Left forelimb (tissue), 1 donor: ENCODE measurements around the gene CYP4F11.
"Not testable (repeated sequence)": the region's sequence is repeated elsewhere in the genome, so short reads cannot be mapped to it uniquely, and the experiment has no call there.

Experiments
- DNase-seq: peaks from one replicate; pipeline ENCODE4 v3.0.0-alpha.2; 2018; ENCODE audit warnings: low spot score

CYP4F11 gene, protein sequence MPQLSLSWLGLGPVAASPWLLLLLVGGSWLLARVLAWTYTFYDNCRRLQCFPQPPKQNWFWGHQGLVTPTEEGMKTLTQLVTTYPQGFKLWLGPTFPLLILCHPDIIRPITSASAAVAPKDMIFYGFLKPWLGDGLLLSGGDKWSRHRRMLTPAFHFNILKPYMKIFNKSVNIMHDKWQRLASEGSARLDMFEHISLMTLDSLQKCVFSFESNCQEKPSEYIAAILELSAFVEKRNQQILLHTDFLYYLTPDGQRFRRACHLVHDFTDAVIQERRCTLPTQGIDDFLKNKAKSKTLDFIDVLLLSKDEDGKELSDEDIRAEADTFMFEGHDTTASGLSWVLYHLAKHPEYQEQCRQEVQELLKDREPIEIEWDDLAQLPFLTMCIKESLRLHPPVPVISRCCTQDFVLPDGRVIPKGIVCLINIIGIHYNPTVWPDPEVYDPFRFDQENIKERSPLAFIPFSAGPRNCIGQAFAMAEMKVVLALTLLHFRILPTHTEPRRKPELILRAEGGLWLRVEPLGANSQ

DNA sequence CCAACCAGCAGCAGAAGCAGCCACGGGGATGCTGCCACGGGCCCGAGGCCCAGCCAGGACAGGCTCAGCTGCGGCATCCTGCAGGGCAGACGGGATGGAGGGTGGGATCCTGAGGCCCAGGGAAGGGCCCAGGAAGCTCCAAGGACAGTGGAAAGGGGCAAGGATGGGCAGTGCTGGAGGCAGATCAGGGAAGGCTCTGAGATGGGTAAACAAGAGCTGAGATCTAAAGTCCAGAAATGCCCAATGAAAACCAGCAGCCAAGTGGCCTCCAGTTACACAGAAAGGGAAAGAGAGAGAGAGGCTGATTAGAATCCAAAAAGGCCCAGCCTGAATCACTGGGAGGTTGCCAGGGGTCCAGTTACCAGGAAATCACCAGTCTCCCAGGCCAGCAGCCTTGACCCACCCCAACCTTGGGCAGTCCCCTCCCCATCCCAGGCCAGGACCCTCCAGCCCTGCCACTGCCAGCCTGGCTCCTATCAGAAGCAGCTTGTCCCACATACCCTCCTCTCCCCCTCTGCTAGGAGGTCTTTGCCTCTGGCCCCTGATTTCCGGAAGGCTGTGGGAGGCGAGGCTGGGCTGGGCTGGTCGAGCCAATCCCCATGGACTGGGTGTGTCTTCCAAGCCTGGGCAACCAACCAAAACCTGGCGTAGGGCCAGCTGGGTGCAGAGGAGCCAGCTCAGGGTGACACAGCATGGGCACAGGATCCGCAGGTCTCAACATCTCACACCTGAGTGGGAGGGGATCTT lies at the start of gene CYP4F11:
Gene CYP4F11, minus strand, starts transcription at position 198 of the 747 bp plus-strand sequence. Its CDS starts 121 bp downstream, at position 77.
- DNase-seq = no peak

DNA sequence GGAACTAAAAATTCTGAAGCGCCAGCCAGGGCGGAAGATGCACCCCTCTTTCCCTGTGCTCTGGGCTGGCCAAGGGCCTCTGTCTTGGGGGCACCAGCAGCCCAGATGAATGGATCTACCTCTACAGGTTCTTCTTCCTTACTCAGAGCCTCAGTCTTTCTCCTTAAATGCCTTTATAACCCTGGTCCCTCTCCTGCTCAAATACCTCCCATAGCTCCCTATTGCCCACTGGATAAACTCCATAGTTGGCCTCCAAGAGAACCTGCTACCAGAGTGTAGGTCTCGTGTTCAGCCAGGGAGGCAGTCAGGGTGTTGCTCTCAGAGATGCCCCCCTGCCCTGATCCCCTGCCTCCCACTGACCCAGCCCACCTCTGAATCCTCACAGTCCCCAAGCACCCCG lies 45.0 kb upstream of the CYP4F11 start:
- no peak for DNase-seq

DNA sequence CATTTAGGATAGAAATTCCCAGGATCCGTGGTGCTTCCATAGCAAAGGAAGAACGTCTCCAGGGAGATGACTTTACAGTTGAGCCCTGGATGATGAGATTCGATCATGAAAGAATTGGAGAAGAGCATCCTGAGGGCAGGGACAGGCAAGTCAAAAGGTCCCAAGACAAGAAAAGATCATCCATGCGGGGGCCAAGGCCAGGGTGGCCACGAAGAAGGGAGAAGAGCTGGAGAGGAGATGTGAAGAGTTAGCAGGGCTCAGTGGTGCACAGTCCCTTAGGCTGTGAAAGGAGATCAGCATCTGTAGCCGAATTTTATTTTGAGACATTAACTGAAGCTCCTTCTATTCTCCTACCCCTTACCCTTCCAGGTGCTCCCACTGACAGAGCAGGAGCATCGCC lies 43.4 kb upstream of the CYP4F11 start:
- DNase-seq = no peak

DNA sequence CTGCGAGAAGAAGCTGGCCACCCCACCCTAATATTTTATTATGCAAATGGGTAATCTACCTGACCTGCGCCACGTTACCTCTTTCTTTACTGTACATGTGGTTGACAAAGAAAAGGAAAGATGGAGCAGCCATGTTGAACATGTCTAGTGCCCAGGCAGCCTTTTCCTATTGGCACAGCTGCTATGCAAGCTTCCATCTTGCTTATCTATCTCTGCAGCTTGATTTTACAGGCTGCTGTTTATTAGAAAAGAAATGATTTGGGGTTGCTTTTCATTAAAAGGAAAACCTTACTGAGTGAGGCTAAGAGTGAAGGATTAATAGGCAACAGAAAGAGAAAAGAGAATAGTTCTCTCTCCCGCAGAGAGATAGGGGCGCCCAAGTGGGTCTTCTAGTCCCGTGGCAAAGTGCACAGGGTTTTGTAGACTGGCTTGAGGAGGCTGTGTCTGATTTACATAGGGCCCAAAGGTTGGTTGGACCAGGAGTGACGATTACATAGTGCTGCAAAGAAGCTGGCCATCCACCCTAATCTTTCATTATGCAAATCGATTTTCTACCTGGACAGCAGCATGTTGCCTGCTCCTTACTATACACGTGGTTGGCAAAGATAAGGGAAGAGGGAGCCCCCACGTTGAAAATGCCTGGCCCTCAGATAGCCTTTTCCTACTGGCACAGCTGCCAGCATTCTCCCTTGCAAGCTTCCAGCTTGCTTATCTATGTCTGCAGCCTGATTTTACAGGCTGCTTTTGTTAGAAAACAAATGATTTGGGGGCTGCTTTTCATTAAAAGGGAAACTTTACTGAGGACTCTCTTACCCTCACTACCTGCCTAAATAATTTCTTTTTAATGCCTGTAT lies 42.7 kb upstream of the CYP4F11 start:
- DNase-seq = no peak

DNA sequence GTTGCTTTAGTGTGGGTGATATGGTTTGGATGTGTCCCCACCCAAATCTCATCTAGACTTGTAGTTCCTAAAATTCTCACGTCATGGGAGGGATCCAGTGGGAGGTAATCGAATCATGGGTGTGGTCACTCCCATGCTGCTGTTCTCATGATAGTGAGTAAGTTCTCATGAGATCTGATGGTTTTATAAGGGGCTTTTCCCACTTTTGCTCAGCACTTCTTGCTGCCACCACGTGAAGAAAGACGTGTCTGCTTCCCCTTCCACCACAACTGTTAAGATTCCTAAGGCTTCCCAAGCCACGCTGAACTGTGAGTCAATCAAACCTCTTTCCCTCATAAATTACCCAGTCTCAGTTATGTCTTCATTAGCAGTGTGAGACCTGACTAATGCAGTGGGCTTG lies 40.5 kb upstream of the CYP4F11 start:
- DNase-seq = no peak

DNA sequence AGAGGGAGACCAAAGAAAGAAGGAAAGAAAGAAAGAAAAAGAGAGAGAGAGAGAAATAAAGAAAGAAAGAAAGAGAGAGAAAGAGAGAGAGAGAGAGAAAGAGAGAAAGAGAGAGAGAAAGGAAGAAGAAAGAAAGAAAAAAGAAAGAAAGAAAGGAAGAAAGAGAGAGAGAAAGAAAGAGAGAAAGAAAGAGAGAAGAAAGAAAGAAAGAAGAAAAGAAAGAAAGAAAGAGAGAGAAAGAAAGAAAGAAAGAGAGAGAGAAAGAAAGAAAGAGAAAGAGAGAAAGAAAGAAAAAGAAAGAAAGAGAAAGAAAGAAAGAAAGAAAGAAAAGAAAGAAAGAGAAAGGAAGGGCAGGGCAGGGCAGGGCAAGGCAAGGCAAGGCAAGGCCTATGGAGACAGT lies 37.7 kb upstream of the CYP4F11 start:
- not testable (repeated sequence) for DNase-seq

DNA sequence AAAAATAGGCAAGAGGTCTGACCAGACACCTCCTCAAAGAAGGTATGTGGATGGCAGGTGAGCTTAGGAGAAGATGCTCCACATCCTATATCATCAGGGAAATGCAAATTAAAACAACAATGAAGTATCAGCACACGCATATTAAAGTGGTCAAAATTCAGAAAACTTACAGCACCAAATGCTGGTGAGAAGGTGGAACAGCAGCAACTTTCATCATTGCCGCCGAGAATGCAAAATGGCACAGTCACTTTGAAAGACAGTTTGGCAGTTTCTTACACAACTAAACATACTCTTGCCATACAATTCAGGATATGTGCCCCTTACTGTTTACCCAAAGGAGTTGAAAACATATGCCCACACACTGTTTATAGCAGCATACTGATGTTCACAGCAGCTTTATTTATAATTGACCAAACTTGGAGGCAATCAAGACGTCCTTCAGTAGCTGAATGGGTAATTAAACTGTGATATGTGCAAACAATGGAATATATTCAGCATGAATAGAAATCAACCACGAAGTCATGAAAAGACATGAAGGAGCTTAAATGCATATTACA lies 37.0 kb upstream of the CYP4F11 start:
- no peak for DNase-seq

DNA sequence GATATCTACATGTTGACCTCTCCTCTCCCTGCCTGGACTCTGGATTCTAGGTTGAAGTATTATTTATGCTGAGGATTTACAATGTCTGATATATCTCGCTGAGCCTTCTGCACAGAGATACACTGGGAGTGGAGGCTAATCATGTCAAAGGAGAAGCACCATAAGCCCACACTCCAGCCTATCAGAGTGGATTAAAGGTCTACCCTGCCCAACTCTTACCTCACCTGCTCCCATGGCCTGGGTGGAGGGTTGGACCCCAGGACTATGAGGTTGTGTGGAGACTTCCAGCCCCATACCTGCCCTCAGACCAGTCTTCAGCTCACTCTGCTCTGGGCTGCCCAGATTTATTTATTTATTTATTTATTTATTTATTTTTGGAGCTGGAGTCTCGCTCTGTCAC lies 29.9 kb upstream of the CYP4F11 start:
- DNase-seq = no peak

DNA sequence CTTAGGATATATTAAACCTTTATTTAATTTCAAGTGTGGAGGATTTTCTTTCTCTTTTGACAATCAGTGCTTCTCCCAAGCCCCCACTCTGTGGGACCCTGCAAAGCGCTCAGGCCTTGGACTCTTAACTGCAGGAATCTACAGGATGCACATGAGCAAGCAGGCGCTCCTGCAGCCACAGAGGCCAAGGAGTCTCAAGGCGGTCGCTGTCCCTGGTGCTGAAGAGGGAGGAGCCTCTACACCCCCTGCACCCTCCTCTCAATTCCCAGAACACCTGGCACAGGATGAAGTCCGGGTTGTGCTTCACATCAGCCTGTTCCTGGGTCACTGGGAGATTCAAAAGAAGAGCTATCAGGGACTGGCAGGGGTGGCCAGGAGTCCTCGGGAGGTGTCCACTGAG lies 28.0 kb upstream of the CYP4F11 start:
- DNase-seq = no peak

DNA sequence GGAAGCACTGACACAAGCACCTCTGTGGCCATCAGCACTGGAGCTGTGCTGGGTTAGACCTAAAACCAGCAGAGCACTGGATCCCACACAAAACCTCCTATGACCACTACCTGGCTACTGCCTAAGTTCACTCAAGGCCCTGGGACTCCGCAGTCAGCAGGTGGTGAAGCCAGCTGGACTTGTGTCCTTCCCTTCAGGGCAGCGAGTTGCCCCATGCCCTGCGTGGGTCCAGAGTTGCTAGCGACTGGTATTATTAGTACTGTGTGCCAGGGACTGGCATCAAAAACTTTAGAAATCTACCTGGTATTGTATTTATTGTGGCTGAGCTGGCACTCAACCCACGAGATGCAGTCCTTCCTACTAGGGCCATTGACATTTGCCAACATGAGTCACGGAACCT lies 20.5 kb upstream of the CYP4F11 start:
- DNase-seq = no peak

DNA sequence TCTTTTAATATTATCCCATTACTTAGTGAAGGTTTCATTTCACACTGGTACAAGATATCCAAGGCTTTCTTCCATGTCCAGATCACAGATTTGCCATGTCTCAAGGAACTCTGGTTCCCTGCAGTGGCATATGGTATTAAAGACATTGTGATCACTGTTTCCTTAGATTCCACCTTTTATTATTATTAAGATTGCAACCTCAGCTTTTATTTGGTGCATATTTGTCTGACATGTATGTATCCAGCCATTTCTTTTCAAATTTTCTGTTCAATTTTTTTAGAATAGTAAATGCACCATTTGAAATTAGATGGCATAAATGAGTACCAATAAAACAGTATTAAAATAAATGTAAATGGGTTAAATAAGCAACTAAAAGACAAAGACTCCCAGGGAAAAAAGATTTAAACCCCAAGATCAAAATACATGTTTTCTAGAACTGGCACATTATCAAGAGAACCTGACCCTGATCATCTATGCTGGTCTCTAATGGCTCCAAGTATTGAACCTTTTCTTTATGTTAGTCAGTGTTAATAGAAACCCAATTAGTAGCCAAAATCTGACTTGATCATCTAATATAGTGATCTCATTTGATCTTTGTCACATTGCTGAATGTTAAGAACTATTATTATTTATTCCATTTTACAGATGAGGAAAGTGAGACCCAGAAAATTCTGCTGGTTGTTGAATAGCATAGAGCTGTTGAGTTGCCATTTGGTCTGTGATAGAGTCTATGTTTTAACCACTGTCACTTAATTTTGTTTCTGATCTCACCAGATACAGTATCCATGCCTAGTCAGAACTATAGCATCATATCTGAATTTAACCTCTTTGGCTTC lies 14.1 kb upstream of the CYP4F11 start, which contains the start of gene OR10H4:
Gene OR10H4, plus strand, starts transcription at position 786 of the 836 bp plus-strand sequence. Its CDS starts 0 bp downstream, at position 786.
- no peak for DNase-seq

DNA sequence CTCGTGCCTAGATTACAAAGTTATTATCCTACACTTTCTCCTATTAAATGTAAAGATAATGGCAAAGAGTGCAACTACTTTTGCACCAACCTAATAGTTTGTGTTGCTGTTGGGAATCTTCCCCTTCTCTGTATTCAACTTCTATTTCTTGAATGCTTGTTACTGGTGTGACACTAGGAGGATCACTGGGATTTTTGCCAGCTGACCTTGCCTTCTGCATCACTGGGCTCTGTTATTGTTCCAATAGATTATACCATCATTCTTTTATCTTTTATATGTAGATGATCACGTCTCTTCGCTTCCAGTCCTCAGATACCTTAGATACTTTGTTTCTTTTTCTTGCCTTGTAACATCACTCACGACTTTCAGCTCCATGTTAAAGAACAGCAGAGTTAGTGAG lies 11.0 kb upstream of the CYP4F11 start:
- DNase-seq = no peak

DNA sequence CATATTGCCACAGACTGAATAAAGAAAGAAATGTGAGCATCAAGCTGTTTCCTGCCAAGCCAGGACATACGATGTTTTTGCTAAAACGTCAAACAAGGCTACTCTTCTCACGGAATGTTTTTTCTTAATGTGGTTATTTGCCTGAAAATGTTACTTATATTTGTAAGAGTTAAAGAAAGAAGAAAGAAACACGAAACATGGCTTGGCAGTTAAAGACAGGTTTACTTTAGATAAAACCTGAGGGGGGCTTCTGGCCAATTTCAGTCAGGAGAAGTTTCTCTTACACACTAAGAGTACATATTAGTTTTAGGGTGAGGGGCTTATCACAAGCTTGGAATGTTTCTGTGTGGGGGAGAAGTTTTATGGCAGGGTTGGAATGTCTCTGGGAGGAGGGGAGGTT lies 10.1 kb upstream of the CYP4F11 start:
- DNase-seq = no peak

DNA sequence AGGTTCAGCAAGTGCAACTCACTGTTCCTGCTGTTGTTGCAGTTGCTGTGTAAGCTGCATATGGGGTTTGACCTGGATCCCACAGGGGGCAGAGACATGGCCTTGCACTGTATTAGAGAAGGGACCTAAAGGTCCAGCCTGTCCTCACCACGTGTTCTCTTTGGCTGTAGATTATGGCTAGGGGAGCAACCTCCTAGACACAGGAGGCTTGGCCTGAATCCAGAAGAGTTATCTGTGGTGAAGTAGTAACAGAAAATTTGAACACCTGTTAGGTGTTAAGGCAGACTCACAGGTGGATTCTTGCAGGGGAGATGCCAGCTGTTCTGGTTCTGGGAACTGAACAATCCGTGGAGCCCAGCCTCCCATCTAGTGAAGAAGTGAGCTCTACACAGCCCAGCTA lies 3.4 kb upstream of the CYP4F11 start:
- no peak for DNase-seq

DNA sequence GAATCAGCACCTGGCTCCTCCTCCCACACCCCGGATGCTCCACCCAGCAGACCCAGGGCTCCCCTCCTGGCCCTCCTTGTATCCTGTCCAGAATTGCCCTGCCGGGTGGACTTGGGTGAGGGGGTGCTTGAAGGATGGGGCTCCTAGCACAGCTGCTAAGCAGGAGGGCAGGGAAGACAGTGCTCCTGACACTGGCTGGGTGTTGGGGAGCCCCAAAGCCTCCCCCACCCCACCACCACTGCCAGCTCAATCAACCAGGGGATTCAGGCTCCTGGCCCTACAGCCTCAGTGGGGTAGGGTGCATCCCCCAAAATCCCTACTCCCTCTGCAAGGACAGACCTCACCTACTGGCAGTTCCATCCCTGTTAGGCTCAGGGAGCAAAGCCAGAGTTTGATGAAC lies 2.6 kb upstream of the CYP4F11 start:
- DNase-seq = no peak

DNA sequence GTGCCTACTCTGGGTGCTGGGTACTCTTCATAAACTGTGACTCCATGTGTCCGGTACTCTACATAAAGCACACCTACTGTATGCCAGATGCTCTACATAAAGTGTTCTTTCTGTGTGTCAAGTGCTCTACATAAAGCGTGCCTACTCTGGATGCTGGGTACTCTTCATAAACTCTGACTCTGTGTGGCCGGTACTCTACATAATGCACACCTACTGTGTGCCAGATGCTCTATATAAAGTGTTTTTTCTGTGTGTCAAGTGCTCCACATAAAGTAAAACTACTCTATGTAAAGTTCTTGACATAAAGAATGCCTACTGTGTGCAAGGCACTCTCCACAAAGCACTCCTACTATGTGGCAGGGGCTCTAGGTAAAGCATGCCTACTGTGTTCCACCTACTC lies 1.8 kb upstream of the CYP4F11 start:
- DNase-seq = no peak

DNA sequence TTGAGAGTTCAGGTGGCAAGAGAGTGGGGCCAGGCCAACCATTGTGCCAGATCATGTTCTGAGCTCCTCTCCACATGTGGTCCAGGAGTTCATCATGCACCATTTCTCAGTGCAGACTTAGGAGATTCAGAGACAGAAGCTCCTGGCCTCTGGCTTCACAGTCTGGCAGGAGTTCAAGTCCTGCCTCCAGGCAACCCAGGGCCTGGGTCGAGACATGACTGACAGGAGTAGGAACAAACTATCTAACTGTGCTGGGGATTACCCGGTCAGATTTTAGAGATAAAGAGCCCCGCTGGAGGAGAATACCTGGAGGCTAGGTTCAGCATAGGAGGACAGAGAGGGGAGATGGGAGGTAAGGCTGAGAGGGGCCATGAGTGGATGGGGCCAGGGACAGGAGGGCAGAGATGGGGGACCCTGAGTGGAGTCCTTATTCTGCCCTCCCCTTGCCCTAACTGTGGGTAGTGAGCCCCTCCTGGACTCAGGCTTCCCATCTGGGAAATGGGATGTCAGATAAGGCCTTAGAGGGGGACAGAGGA lies 906 bp upstream of the CYP4F11 start:
- DNase-seq = no peak

DNA sequence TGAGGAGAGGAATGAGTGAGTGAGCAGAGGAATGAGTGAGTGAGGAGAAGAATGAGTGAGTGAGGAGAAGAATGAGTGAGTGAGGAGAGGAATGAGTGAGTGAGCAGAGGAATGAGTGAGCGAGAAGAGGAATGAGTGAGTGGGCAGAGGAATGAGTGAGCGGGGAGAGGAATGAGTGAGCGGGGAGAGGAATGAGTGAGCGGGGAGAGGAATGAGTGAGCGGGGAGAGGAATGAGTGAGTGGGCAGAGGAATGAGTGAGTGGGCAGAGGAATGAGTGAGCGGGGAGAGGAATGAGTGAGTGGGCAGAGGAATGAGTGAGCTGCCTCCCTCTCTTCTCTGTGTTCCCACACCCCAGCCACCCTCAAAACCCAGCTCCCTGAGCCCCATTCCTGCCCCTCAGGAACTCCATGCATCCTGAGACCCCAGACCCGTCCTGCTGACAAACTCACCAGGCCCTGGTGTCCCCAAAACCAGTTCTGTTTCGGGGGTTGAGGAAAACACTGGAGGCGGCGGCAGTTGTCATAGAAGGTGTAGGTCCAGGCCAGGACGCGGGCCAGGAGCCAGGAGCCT lies 483 bp downstream of the CYP4F11 start:
- DNase-seq = not testable (repeated sequence)

DNA sequence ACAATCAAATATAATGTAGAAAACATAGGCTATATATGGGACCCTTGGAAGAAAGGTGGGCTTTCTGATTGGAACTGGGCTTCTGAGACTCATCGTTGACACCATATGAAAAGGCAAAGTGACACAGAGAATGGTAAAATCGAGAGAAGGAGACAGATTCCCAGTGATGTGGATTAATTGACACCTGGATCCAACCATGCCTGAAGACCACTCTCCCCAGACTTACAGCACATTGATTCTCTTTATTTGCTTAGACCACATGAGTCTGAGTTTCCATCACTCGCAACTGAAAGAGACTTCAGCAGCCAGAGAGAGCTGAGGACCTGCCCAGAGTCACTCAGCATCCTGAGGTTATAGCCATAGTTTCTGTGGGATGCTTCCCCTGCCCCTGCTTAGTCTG lies 6.0 kb downstream of the CYP4F11 start:
- no peak for DNase-seq

DNA sequence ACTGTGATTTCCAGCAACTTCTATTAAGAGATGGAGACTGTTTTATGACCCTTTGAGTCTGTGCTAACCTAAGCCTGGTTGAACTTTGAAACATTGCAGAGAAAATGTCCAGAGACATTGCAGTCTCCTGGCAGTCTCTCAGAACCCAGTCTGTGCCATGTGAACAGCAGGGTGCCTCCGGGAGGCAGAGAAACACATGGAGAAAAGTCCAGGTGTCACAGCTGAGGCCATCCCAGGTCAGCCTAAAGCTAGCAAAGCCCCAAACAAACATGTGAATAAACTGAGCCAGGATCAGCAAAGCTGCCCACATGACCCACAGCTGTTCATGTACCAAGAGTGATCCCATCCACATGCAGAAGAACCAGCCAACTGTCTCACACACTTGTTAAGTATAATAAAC lies 7.8 kb downstream of the CYP4F11 start:
- DNase-seq = no peak
